Vagina (tissue), 2 donors: Measurements from ENCODE around the gene RMND5A.
"Not testable (repeated sequence)": the region's sequence is repeated elsewhere in the genome, so short reads cannot be mapped to it uniquely, and the experiment has no call there.

ENCODE experiments used
- CTCF ChIP-seq, 3 experiments: fragments of 450-650 bp in 2 of 3; fragments of 200-600 bp in 1 of 3; sonication (generic) in 1 of 3; IDR thresholded peaks; one replicate each; pipeline ENCODE4 v1.5.1; 2017 to 2019; ENCODE audit warnings: antibody characterized with exemption in 3 of 3, mild to moderate bottlenecking in 2 of 3, moderate library complexity in 2 of 3
- POLR2A ChIP-seq, 2 donors: fragments of 450-650 bp; IDR thresholded peaks; one replicate each; pipeline ENCODE4 v1.6.1; 2017; ENCODE audit warnings: antibody characterized with exemption in 2 of 2, mild to moderate bottlenecking in 2 of 2, moderate library complexity in 2 of 2
- POLR2AphosphoS5 ChIP-seq, 2 donors: sonication (generic); formaldehyde crosslinking; IDR thresholded peaks; one replicate each; pipeline ENCODE4 v1.9.0; 2017; ENCODE audit warnings: antibody characterized with exemption in 2 of 2, mild to moderate bottlenecking in 2 of 2, low read depth in 1 of 2; ENCODE audit not compliant: insufficient read depth in 1 of 2

- not testable (repeated sequence) for TF ChIP-seq CTCF (IDR thresholded peaks at IDR 0.05); POLR2A (IDR thresholded peaks at IDR 0.05); POLR2AphosphoS5 (IDR thresholded peaks at IDR 0.05; ENCODE audit: insufficient read depth in 1 of 2, low read depth in 1 of 2)
Observed at GRCh38 chr2:86719263-86719636, 841 bp upstream of the RMND5A start.
